ENCODE measurements around the gene UGT1A5.
"Not testable (repeated sequence)": the region's sequence is repeated elsewhere in the genome, so short reads cannot be mapped to it uniquely, and the experiment has no call there.

Gene UGT1A5

GRCh38 chr2:233747283-233747544, 34.5 kb downstream of the UGT1A5 start:
- TF ChIP-seq EZH2 (IDR thresholded peaks at IDR 0.05): no peak
- no peak for TF ChIP-seq POLR2AphosphoS5 (IDR thresholded peaks at IDR 0.05; ENCODE audit: borderline replicate concordance, low read depth, low read length)
- no peak for TF ChIP-seq FOXP2 (optimal IDR thresholded peaks at IDR 0.05; ENCODE audit: control extremely low read depth, extremely low read length, insufficient read depth)
- DNase-seq (ENCODE audit: low read depth, low spot score): no peak
- Histone ChIP-seq H3K4me3 (no peak overlapping the region), H3K27ac (no peak overlapping the region), H3K9me3 (ENCODE audit: low read depth, low read length) (no peaks in the 10 kb centered on the region), H3K9ac (ENCODE audit: insufficient read length) (no peak overlapping the region), H3K36me3 (ENCODE audit: insufficient read depth, low read length) (no peaks in the 10 kb centered on the region)

GRCh38 chr2:233750689-233751088, 38.0 kb downstream of the UGT1A5 start:
- DNase-seq (ENCODE audit: low read depth, low spot score); H3K27ac ChIP-seq; H3K9me3 ChIP-seq (ENCODE audit: low read depth, low read length); H3K4me3 ChIP-seq; H3K36me3 ChIP-seq (ENCODE audit: insufficient read depth, low read length); H3K9ac ChIP-seq (ENCODE audit: insufficient read length): not testable (repeated sequence)

GRCh38 chr2:233751212-233752009, 38.7 kb downstream of the UGT1A5 start:
- not testable (repeated sequence) for H3K36me3 ChIP-seq (ENCODE audit: insufficient read depth, low read length); H3K27ac ChIP-seq; DNase-seq (ENCODE audit: low read depth, low spot score)

GRCh38 chr2:233754872-233755611, 42.3 kb downstream of the UGT1A5 start:
- Histone ChIP-seq H3K4me3 (no peak overlapping the region), H3K36me3 (ENCODE audit: insufficient read depth, low read length) (no peaks in the 10 kb centered on the region), H3K9ac (ENCODE audit: insufficient read length) (no peak overlapping the region), H3K27ac (no peak overlapping the region), H3K9me3 (ENCODE audit: low read depth, low read length) (no peaks in the 10 kb centered on the region)
- no peak for DNase-seq (ENCODE audit: low read depth, low spot score)
- TF ChIP-seq FOXP2 (optimal IDR thresholded peaks at IDR 0.05; ENCODE audit: control extremely low read depth, extremely low read length, insufficient read depth) (no peak), EZH2 (IDR thresholded peaks at IDR 0.05) (no peak), POLR2AphosphoS5 (IDR thresholded peaks at IDR 0.05; ENCODE audit: borderline replicate concordance, low read depth, low read length) (no peak)

More at GRCh38 chr2:233751212-233752009, 38.7 kb downstream of the UGT1A5 start:
- not testable (repeated sequence) for H3K4me3 ChIP-seq; H3K9me3 ChIP-seq (ENCODE audit: low read depth, low read length); H3K9ac ChIP-seq (ENCODE audit: insufficient read length)

GRCh38 chr2:233756429-233757081, 43.8 kb downstream of the UGT1A5 start:
- DNase-seq (ENCODE audit: low read depth, low spot score): no peak
- no peak overlapping the region for H3K9ac ChIP-seq (ENCODE audit: insufficient read length)
- no peaks in the 10 kb centered on the region for H3K9me3 ChIP-seq (ENCODE audit: low read depth, low read length)
- TF ChIP-seq FOXP2 (optimal IDR thresholded peaks at IDR 0.05; ENCODE audit: control extremely low read depth, extremely low read length, insufficient read depth): no peak
- TF ChIP-seq POLR2AphosphoS5 (IDR thresholded peaks at IDR 0.05; ENCODE audit: borderline replicate concordance, low read depth, low read length): no peak
- no peak for TF ChIP-seq EZH2 (IDR thresholded peaks at IDR 0.05)
- H3K4me3 ChIP-seq: no peak overlapping the region
- H3K27ac ChIP-seq: no peak overlapping the region
- H3K36me3 ChIP-seq (ENCODE audit: insufficient read depth, low read length): no peaks in the 10 kb centered on the region

- no peak overlapping the region for H3K9ac ChIP-seq (ENCODE audit: insufficient read length)
- DNase-seq (ENCODE audit: low read depth, low spot score): no peak
- no peak overlapping the region for H3K4me3 ChIP-seq
- H3K36me3 ChIP-seq (ENCODE audit: insufficient read depth, low read length): no peaks in the 10 kb centered on the region
- no peaks in the 10 kb centered on the region for H3K9me3 ChIP-seq (ENCODE audit: low read depth, low read length)
- no peak overlapping the region for H3K27ac ChIP-seq
- no peak for TF ChIP-seq FOXP2 (optimal IDR thresholded peaks at IDR 0.05; ENCODE audit: control extremely low read depth, extremely low read length, insufficient read depth)
- no peak for TF ChIP-seq EZH2 (IDR thresholded peaks at IDR 0.05)
- no peak for TF ChIP-seq POLR2AphosphoS5 (IDR thresholded peaks at IDR 0.05; ENCODE audit: borderline replicate concordance, low read depth, low read length)
These were observed 45.4 kb downstream of the UGT1A5 start for GRCh38 chr2:233758141-233758540.

GRCh38 chr2:233758849-233759248, 46.1 kb downstream of the UGT1A5 start:
- no peak overlapping the region for H3K4me3 ChIP-seq
- H3K27ac ChIP-seq: no peak overlapping the region
- TF ChIP-seq EZH2 (IDR thresholded peaks at IDR 0.05): no peak
- TF ChIP-seq FOXP2 (optimal IDR thresholded peaks at IDR 0.05; ENCODE audit: control extremely low read depth, extremely low read length, insufficient read depth): no peak
- TF ChIP-seq POLR2AphosphoS5 (IDR thresholded peaks at IDR 0.05; ENCODE audit: borderline replicate concordance, low read depth, low read length): no peak
- H3K36me3 ChIP-seq (ENCODE audit: insufficient read depth, low read length): no peaks in the 10 kb centered on the region
- no peak overlapping the region for H3K9ac ChIP-seq (ENCODE audit: insufficient read length)
- no peaks in the 10 kb centered on the region for H3K9me3 ChIP-seq (ENCODE audit: low read depth, low read length)
- DNase-seq (ENCODE audit: low read depth, low spot score): no peak

GRCh38 chr2:233760043-233760442, 47.3 kb downstream of the UGT1A5 start, which contains the start of gene UGT1A1:
Gene UGT1A1 (plus strand): TSS chr2:233760270. CDS start chr2:233760288, 18 bp downstream.
- no peak within 1 kb of the TSS for H3K9ac ChIP-seq (ENCODE audit: insufficient read length)
- no peak for TF ChIP-seq EZH2 (IDR thresholded peaks at IDR 0.05)
- no peak for TF ChIP-seq POLR2AphosphoS5 (IDR thresholded peaks at IDR 0.05; ENCODE audit: borderline replicate concordance, low read depth, low read length)
- no peak for TF ChIP-seq FOXP2 (optimal IDR thresholded peaks at IDR 0.05; ENCODE audit: control extremely low read depth, extremely low read length, insufficient read depth)
- H3K9me3 ChIP-seq (ENCODE audit: low read depth, low read length): no peaks in the 10 kb centered on the region
- DNase-seq (ENCODE audit: low read depth, low spot score): no peak
- H3K27ac ChIP-seq: no peak within 1 kb of the TSS
- no peaks in the 10 kb centered on the region for H3K36me3 ChIP-seq (ENCODE audit: insufficient read depth, low read length)
- no peak within 1 kb of the TSS for H3K4me3 ChIP-seq

All from SK-N-MC (cell line).